Measurements from ENCODE around the gene C1QTNF12.

Gene C1QTNF12

GRCh38 chr1:1246577-1247340 lies at the start of gene C1QTNF12:
Gene C1QTNF12 (minus strand): TSS chr1:1246722. CDS start chr1:1246690, 32 bp downstream.
- no peak for DNase-seq (ENCODE audit: low read depth in 3 of 3)

- DNase-seq (ENCODE audit: low read depth in 3 of 3): no peak
These were observed 48.8 kb upstream of the C1QTNF12 start for GRCh38 chr1:1295154-1295923.

- DNase-seq (ENCODE audit: low read depth in 3 of 3): no peak
These were observed 47.8 kb upstream of the C1QTNF12 start for GRCh38 chr1:1294250-1294890.

GRCh38 chr1:1293263-1294249 lies 47.0 kb upstream of the C1QTNF12 start:
- no peak for DNase-seq (ENCODE audit: low read depth in 3 of 3)

- no peak for DNase-seq (ENCODE audit: low read depth in 3 of 3)
These were observed 46.3 kb upstream of the C1QTNF12 start for GRCh38 chr1:1292851-1293250.

GRCh38 chr1:1292442-1292779 lies 45.9 kb upstream of the C1QTNF12 start:
- no peak for DNase-seq (ENCODE audit: low read depth in 3 of 3)

GRCh38 chr1:1291548-1292441 lies 45.3 kb upstream of the C1QTNF12 start:
- DNase-seq (ENCODE audit: low read depth in 3 of 3): peak in 1 of 3 donors; percentile 40

GRCh38 chr1:1291023-1291528 lies 44.6 kb upstream of the C1QTNF12 start:
- no peak for DNase-seq (ENCODE audit: low read depth in 3 of 3)

GRCh38 chr1:1290238-1290731 lies 43.8 kb upstream of the C1QTNF12 start:
- no peak for DNase-seq (ENCODE audit: low read depth in 3 of 3)

- no peak for DNase-seq (ENCODE audit: low read depth in 3 of 3)
These were observed 41.0 kb upstream of the C1QTNF12 start for GRCh38 chr1:1287288-1288110.

- no peak for DNase-seq (ENCODE audit: low read depth in 3 of 3)
These were observed 40.1 kb upstream of the C1QTNF12 start for GRCh38 chr1:1286313-1287261.

- DNase-seq (ENCODE audit: low read depth in 3 of 3): no peak
These were observed 39.2 kb upstream of the C1QTNF12 start for GRCh38 chr1:1285611-1286311.

- no peak for DNase-seq (ENCODE audit: low read depth in 3 of 3)
These were observed 38.6 kb upstream of the C1QTNF12 start for GRCh38 chr1:1285102-1285571.

GRCh38 chr1:1284221-1285101 lies 37.9 kb upstream of the C1QTNF12 start:
- DNase-seq (ENCODE audit: low read depth in 3 of 3): no peak

- DNase-seq (ENCODE audit: low read depth in 3 of 3): no peak
These were observed 37.3 kb upstream of the C1QTNF12 start for GRCh38 chr1:1283821-1284220.

GRCh38 chr1:1282998-1283397 lies 36.5 kb upstream of the C1QTNF12 start:
- DNase-seq (ENCODE audit: low read depth in 3 of 3): peak in 1 of 3 donors; percentile 43
